Astrocyte of the cerebellum (primary cell): Measurements from ENCODE around the gene VWA3B.
"Not testable (repeated sequence)": the region's sequence is repeated elsewhere in the genome, so short reads cannot be mapped to it uniquely, and the experiment has no call there.

Source experiments
- DNase-seq: peaks from one replicate; pipeline ENCODE4 v3.0.0-alpha.2; 2011; ENCODE audit warnings: low read depth
- H3K4me3 ChIP-seq: 2 replicates; pipeline ENCODE4 v1.5.1; 2011; ENCODE audit warnings: mild to moderate bottlenecking, low read depth, low read length, moderate library complexity
- in situ Hi-C: cut with HindIII; loops from 2 replicates; pipeline ENCODE4 v1.10.0; 2017; ENCODE audit warnings: low sequenced_read_pairs
- TF ChIP-seq, protein P1 (sequence below): IDR thresholded peaks from 2 replicates; pipeline ENCODE4 v1.5.1; 2012; ENCODE audit warnings: low read length, low read depth, moderate library complexity, mild to moderate bottlenecking; ENCODE audit errors: missing control alignments

VWA3B gene

DNA sequence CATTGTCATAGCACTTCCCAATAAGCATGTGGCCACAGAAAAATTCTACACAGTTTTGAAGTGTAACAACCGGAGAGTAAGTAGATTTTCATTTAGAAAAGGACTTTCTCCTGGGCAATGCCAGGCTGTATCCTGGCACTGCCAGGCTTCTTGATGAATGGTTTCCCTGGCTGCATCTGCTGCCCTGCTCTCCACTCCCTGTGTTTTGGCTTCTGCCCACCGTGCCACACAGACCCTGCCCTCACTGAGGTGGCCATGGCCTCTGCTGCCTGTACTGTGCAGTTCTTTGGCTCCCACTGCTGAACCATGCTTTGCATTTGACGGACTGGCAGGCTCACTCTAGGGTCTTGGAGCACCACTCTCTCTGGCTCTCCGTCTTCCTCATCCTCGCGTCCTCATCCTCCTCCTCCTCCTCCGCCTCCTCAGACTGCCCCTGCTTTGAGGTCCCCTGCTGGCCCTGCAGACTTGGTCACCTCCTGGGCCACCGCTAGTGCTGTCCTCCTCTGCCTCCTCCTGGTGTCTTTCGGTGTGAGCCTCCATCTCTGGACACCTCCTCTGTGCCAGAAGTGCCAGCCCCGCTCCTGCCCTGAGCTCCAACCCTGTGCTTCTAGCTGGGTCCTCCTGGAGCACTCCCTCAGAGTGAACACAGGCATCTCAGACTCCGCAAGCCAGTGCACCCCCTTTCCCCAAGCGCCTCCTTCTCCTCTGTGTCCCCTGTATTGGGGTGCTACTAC, 213.3 kb downstream of the VWA3B start:
- no peak overlapping the region for H3K4me3 ChIP-seq
- no peak for DNase-seq
- in situ Hi-C loops = no loop called here
- TF ChIP-seq, protein P1, sequence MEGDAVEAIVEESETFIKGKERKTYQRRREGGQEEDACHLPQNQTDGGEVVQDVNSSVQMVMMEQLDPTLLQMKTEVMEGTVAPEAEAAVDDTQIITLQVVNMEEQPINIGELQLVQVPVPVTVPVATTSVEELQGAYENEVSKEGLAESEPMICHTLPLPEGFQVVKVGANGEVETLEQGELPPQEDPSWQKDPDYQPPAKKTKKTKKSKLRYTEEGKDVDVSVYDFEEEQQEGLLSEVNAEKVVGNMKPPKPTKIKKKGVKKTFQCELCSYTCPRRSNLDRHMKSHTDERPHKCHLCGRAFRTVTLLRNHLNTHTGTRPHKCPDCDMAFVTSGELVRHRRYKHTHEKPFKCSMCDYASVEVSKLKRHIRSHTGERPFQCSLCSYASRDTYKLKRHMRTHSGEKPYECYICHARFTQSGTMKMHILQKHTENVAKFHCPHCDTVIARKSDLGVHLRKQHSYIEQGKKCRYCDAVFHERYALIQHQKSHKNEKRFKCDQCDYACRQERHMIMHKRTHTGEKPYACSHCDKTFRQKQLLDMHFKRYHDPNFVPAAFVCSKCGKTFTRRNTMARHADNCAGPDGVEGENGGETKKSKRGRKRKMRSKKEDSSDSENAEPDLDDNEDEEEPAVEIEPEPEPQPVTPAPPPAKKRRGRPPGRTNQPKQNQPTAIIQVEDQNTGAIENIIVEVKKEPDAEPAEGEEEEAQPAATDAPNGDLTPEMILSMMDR = no peak

DNA sequence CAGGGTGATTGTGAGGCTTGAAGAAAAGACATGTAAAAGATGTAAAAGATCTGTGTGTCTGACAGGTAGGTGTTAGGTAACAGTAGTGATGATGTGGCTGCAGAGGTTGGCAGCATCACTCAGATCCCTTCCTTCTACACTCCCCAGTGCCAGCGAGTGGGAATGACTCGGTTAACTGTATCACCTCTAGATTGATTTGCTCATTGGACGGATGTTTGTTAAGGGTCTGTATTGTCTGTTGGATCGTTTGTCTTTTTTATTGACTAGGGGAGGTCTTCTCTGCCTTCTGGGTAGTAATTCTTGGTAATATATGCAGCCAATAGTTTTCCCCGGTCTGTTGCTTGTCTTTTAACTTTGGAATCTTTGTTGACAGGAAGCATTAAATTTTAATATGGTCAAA, 214.5 kb downstream of the VWA3B start:
- DNase-seq = no peak
- TF ChIP-seq, protein P1 = no peak
- no peak overlapping the region for H3K4me3 ChIP-seq
- in situ Hi-C loops = no loop called here

DNA sequence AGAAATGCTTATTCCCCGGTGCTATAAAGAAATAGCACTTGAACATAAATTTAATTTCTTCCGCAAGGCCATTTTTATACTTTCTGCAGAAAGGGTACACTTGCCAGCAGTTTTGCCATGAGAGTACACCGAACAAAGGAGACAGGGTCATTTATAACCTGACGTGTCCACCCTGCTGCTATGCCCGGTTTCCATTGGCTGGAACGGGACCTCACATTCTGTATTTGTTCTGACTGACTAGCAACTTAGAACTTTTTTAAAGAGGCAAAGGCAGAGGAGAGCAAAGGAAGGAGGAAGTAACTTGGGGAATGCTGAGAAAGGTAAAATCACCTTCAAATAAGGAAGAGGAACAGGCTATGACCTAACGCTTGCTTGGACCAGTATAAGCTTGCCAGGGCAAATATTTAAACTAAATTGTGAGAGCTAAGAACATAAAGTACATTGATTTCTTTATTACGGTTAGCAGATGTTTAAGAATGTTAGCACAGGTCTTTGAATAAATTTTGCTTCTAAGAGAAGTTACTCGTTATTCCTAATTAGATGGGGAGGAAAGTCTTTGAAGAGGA, 220.2 kb downstream of the VWA3B start:
- DNase-seq, in situ Hi-C loops, H3K4me3 ChIP-seq: not testable (repeated sequence)

DNA sequence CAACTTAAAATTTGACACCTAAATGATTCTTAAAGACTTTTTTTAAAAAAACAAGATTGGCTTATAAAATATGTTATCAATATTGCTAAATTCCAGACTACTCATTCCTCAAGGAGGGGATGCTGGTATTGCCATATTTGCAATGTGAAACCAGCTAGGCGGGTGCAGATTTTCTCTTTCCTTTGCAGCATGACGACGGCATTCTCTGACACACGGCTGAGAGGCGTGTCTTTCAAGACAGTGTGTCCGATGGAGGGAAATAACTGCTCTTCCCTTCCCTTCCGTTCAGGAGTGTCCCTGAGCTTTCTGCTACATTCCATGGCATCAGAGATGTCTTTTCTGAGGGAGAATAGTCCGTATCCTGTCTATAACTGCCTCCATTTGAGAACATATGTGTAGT, 221.1 kb downstream of the VWA3B start:
- H3K4me3 ChIP-seq = no peak overlapping the region
- no peak for DNase-seq
- in situ Hi-C loops = no loop called here
- TF ChIP-seq, protein P1 = no peak

DNA sequence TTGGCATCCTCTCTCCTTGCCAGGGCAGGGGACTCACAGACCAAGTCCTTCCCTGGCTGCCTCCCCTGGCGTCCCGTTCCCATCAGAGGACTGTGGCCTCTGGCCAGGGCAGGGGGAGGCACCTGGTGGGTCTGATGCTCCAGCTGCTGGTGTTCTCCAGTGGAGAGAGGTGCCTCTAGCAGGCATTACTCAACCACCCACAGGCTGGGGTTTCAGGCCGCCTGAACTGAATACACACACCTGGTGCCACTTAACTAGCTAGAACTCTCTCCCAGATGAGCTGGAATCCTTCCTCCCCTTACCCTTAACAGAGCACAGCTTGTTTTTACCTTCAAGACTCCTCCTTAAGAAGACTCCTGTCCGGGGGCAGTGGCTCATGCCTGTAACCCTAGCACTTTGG, 221.6 kb downstream of the VWA3B start:
- H3K4me3 ChIP-seq = no peak overlapping the region
- in situ Hi-C loops = no loop called here
- DNase-seq = no peak
- TF ChIP-seq, protein P1 = no peak

DNA sequence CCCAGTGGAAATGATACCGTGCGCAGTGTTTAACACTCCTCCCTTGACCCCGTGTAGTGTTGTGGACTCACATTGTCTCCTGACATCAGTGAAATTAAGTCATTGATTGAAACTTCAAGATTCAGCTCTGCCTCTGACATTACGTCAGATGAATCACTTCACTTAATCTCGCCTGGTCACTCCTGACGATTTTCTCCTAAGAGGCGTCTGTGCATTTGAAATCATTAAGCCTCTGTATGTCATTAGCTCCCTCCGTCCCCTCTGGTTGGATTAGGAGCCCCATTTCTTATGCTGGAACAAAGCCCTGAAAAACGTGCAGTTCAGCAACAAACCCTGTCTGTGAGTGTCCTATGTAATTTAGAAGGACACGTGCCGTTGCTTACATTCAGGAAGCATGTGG, 222.6 kb downstream of the VWA3B start:
- H3K4me3 ChIP-seq = no peak overlapping the region
- in situ Hi-C loops = no loop called here
- TF ChIP-seq, protein P1 = no peak
- DNase-seq = no peak

DNA sequence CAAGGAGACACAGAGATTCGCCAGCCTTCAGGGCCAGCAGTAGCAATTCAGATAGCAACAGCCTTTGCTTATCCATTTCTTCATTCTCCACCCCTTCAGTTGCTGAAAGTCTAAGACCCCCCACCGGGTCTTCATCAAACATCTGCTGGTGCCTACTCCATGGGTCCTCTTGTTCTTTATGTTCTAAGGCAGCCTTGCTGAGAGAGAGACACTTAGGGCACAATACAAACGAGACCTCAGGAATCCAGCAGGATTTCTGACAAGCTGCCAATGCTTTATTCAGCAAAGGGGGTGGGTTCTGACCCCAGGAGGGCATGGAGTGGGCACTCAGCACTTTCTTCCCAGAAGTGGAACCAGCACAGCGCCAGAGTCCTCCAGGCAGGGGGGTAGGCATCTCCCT, 223.0 kb downstream of the VWA3B start:
- DNase-seq = no peak
- in situ Hi-C loops = no loop called here
- no peak overlapping the region for H3K4me3 ChIP-seq
- TF ChIP-seq, protein P1 = no peak
